ENCODE results near the gene CRADD. TPM values are rescaled to one million over a fixed set of nuclear protein-coding genes. Genes with fewer than 3 reads are reported as not detected.
"Not testable (repeated sequence)": the region's sequence is repeated elsewhere in the genome, so short reads cannot be mapped to it uniquely, and the experiment has no call there.

Gene CRADD
- total RNA-seq, 1 donor from 2014 or later: 18.7 TPM

- DNase-seq (ENCODE audit: low spot score): no peak
Measured at GRCh38 chr12:93706824-93707223, 29.6 kb downstream of the CRADD start.

GRCh38 chr12:93707836-93708235, 30.7 kb downstream of the CRADD start:
- no peak for DNase-seq (ENCODE audit: low spot score)

GRCh38 chr12:93708952-93709351, 31.8 kb downstream of the CRADD start:
- DNase-seq (ENCODE audit: low spot score): no peak

- DNase-seq (ENCODE audit: low spot score): no peak
Measured at GRCh38 chr12:93709386-93709785, 32.2 kb downstream of the CRADD start.

DNA sequence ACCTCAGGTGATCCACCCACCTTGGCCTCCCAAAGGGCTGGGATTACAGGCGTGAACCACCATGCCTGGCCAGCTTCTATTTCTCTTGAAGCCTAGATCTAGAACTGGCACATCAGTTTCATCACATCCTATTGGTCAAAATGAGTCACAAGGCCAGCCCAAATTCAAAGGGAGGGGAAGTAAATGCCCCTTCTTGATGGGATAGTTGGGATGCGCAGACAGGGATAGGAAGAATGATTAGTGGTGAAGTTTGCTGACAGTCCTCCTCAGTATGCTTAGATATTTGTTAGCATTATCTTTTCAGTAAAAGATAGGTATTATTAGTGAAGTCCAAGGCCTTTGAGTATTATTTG, 33.4 kb downstream of the CRADD start:
- DNase-seq (ENCODE audit: low spot score): no peak

DNA sequence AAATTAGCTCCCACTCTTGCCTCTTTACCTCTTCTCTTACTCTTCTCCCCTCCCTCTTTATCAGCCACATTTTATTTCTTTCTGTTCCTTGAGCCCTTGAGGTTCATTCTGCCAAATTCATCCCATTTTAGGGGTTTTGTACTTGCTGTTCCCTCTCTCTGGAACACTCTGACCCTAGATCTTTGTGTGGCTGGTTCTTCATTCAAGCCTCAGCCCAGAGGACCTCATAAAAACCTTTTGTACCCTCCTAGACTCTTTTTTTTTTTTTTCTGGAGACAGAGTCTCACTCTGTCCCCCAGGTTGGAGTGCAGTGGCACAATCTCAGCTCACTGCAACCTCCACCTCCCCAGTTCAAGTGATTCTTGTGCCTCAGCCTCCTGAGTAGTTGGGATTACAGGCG, 34.3 kb downstream of the CRADD start:
- not testable (repeated sequence) for DNase-seq (ENCODE audit: low spot score)

GRCh38 chr12:93712200-93712599, 35.0 kb downstream of the CRADD start:
- no peak for DNase-seq (ENCODE audit: low spot score)

GRCh38 chr12:93713060-93713459, 35.9 kb downstream of the CRADD start:
- no peak for DNase-seq (ENCODE audit: low spot score)

GRCh38 chr12:93713800-93714199, 36.6 kb downstream of the CRADD start:
- no peak for DNase-seq (ENCODE audit: low spot score)

DNA sequence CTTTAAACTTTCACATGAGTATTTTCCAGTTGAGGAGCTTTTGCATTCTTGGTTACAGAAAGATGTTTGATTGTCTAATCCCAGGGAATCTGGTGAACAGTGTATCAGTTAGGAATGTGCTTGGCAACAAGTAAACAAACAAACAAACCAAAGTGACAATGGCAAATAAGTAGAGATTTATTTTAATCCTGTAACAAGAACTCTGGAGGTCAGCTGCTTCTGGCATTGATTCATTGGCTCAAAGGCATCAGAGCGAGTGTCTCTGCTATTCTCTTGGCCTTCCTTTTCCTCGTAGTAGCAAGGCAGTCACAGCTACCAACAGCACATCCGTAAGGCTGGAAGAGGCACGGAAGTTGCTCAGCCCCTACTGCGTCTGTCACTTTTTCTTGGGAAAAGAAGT, 37.2 kb downstream of the CRADD start:
- DNase-seq (ENCODE audit: low spot score): no peak

DNA sequence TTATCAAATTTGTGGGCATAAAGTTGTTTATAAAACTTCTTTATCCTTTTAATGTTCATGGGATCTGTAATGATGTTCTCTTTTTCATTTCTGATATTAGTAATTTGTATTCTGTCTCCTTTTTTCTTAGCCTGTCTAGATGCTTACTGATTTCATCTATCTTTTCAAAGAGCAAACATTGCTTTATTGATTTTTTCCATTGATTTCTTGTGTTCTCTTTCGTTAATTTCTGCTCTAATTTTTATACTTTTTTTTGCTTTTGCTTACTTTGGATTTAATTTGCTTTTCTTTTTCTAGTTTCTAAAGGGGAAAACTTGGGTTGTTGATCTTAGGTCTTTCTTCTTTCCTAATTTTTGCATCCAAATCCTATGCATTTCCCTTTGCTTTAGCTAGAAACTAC, 42.5 kb downstream of the CRADD start:
- DNase-seq (ENCODE audit: low spot score): no peak

DNA sequence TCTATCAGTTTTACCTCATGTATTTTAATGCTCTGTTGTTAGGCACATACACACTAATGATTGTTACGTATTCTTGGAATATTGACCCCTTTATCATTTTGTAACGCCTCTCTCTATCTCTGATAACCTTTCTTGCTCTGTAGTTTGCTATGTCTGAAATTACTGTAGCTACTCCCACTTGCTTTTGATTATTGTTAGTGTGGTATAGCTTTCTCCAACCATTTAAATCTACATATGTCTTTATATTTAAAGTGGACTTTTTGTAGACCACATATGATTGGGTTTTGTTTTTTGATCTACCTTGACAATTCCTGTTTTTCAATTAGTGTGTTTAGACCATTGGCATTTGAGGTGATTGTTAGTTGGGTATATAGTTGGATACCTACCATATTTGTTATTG, 43.4 kb downstream of the CRADD start:
- no peak for DNase-seq (ENCODE audit: low spot score)

GRCh38 chr12:93722179-93722578, 45.0 kb downstream of the CRADD start:
- no peak for DNase-seq (ENCODE audit: low spot score)

DNA sequence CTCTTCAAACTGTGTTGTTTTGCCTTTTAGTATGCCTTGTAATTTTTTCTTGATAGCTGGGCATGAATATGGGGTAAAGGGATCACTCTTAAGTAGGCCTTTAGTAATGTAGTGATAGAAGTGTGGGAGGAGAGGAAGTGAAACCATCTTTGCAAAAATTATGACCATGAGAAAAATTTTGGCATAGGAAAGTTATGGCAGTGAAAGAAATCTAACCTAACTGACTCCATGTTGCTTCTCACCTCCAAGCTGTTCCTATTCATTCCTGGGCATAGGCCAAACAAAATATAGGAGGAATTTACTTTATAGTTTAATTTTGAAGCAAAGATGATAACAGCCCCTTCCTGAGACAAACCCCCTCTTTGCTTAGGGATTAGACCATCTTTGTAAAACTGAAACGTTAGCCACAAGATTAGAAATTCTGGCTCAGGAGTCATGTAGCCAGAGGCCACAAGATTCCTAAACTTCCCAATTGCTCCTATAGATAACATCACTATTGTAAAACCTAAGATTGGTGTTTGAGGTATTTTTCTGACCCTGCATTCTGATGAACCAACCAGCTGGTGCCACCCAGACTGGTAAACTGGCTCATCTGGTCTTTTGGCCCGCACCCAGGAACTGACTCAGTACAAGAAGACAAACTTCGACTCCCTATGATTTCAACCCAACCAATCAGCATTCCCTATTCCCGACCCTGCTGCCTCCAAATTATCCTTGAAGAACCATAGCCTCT, 45.8 kb downstream of the CRADD start:
- no peak for DNase-seq (ENCODE audit: low spot score)

GRCh38 chr12:93723568-93723930, 46.4 kb downstream of the CRADD start:
- no peak for DNase-seq (ENCODE audit: low spot score)

DNA sequence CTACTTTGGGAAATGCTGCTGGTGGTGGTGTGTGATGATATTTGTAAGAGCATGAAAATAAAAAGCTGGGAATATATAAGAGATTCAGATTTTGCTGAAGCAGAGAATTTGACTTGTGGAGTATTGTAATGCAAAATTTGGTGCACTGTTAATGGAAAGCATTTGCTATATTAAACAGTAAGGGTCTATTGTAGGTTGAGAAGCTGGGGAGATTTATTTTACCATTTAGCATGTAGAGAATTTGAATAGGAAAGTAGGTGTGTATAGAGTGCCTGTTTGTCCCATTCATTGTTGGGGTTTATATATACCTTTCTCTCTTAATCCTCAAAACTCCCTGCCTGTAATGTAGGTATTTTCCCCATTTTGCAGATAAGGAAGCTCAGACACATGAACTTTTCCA, 48.4 kb downstream of the CRADD start:
- no peak for DNase-seq (ENCODE audit: low spot score)

GRCh38 chr12:93727195-93727811, 50.1 kb downstream of the CRADD start:
- DNase-seq (ENCODE audit: low spot score): no peak

GRCh38 chr12:93727911-93728310, 50.7 kb downstream of the CRADD start:
- DNase-seq (ENCODE audit: low spot score): no peak

DNA sequence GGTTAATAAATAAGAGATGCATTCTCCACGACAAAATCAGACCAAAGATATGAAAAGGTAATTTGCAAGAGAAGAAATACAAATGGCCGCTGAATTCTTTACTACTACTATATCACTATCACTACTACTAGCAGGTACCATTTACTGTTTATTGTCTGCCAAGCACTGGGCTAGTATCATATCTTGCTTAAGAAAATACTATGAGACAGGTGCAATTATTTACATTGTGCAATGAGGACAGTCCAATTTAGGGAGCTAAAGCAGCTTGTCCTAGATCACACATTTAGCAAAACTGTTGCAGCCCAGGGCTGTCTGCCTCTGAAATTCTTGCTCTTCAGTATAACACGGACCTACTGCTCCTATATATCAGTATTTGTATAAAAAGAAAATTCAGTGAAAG, 52.8 kb downstream of the CRADD start:
- no peak for DNase-seq (ENCODE audit: low spot score)

GRCh38 chr12:93733358-93733757, 56.2 kb downstream of the CRADD start:
- DNase-seq (ENCODE audit: low spot score): no peak

DNA sequence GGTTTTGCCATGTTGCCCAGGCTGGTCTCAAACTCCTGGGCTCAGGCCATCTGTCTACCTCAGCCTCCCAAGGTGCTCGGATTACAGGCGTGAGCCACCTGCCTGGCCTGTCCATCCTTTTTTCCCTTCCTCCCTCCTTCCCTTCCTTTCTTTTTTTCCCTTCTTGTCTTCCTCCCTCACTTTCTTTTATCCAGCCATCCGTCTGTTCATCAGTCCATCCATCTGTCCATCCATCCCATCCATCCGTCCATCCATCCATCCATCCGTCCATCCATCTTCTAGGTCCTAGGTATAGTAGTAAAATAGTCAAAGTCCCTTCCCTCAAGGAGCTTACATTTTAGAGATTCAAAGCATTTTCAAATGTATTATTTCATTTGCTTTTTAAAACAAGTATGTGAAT, 56.8 kb downstream of the CRADD start:
- no peak for DNase-seq (ENCODE audit: low spot score)

- DNase-seq (ENCODE audit: low spot score): no peak
Measured at GRCh38 chr12:93734784-93735183, 57.6 kb downstream of the CRADD start.

- DNase-seq (ENCODE audit: low spot score): no peak
Measured at GRCh38 chr12:93736640-93737178, 59.5 kb downstream of the CRADD start.

All from ureter (tissue), 1 donor.